ENCODE data around the gene GAS6. TPM values are rescaled to one million over a fixed set of nuclear protein-coding genes. Genes with fewer than 3 reads are reported as not detected.

GAS6 gene
- total RNA-seq, 1 experiment from 2014 or later, result 49.4 TPM

GRCh38 chr13:113800576-113800926, 63.3 kb downstream of the GAS6 start:
- TF ChIP-seq ZNF274 (IDR thresholded peaks at IDR 0.05; ENCODE audit: low read depth, low read length) (no peak), POLR2A (IDR thresholded peaks at IDR 0.05; ENCODE audit: borderline replicate concordance, extremely low read depth, insufficient read depth, insufficient read length) (no peak), POLR2AphosphoS5 (IDR thresholded peaks at IDR 0.05; ENCODE audit: low read depth, low read length) (no peak), SP1 (IDR thresholded peaks at IDR 0.05; ENCODE audit: low read depth) (no peak), EZH2 (IDR thresholded peaks at IDR 0.05) (no peak), ZFX (IDR thresholded peaks at IDR 0.05) (no peak), YY1 (IDR thresholded peaks at IDR 0.05; ENCODE audit: extremely low read depth, insufficient replicate concordance, low read depth, low read length) (no peak), FOSL1 (IDR thresholded peaks at IDR 0.05; ENCODE audit: low read depth) (no peak), REST (IDR thresholded peaks at IDR 0.05; ENCODE audit: low read depth) (no peak), TCF7L2 (IDR thresholded peaks at IDR 0.05; ENCODE audit: borderline replicate concordance, extremely low read depth, insufficient read depth, insufficient read length) (no peak), JUND (IDR thresholded peaks at IDR 0.05) (no peak), ZBTB33 (IDR thresholded peaks at IDR 0.05; ENCODE audit: extremely low read depth, insufficient replicate concordance, low read length) (no peak), MAX (IDR thresholded peaks at IDR 0.05) (no peak), SRF (IDR thresholded peaks at IDR 0.05; ENCODE audit: low read depth) (no peak), RAD21 (IDR thresholded peaks at IDR 0.05; ENCODE audit: low read depth) (no peak), CEBPB (IDR thresholded peaks at IDR 0.05; ENCODE audit: low read depth) (no peak), ATF3 (IDR thresholded peaks at IDR 0.05) (no peak), ELF1 (IDR thresholded peaks at IDR 0.05; ENCODE audit: borderline replicate concordance, low read depth) (no peak), CTCF (IDR thresholded peaks at IDR 0.05 in 2 of 3, conservative IDR thresholded peaks at IDR 0.05 in 1 of 3; ENCODE audit: borderline replicate concordance in 1 of 3, insufficient read depth in 1 of 3, low read depth in 2 of 3, low read length in 2 of 3) (no peak), EZH2phosphoT487 (IDR thresholded peaks at IDR 0.05; ENCODE audit: borderline replicate concordance) (no peak)
- no peak overlapping the region for H3K4me3 ChIP-seq (replicated peaks in 1 of 2; ENCODE audit: low read depth in 1 of 2, low read length in 2 of 2)
- DNase-seq (ENCODE audit: low read depth, low spot score) (no peak), ATAC-seq (no peak)
- ChIA-PET RAD21 (ENCODE audit: low non-redundant PET in 1 of 2, low total read pairs in 2 of 2, uncharacterized antibody in 2 of 2, unreplicated experiment in 2 of 2) (no interaction called here), POLR2A (no interaction called here), CTCF (no interaction called here)
- H2AFZ ChIP-seq (ENCODE audit: low read depth, low read length, poor library complexity, severe bottlenecking), result no peak overlapping the region
- no peak overlapping the region for H3K4me2 ChIP-seq (ENCODE audit: low read length)
- H3K27ac ChIP-seq (ENCODE audit: low read depth, low read length), result no peak overlapping the region
- H4K20me1 ChIP-seq (ENCODE audit: insufficient read depth), result no peaks in the 10 kb centered on the region
- no peaks in the 10 kb centered on the region for H3K36me3 ChIP-seq (ENCODE audit: control insufficient read depth in 1 of 2, insufficient read depth in 2 of 2, low read length in 2 of 2)
- H3K9ac ChIP-seq (ENCODE audit: low read length), result no peak overlapping the region
- no TSS peak for BruUV-seq (replicated peaks)
- H3K9me3 ChIP-seq (ENCODE audit: control insufficient read depth in 1 of 2, insufficient read depth in 1 of 2, low read depth in 1 of 2, low read length in 2 of 2), result no peaks in the 10 kb centered on the region
- intact Hi-C loops (cut with micrococcal nuclease), result no loop called here
- no peaks in the 10 kb centered on the region for H3K79me2 ChIP-seq (ENCODE audit: insufficient read depth, low read length)
- peaks cover 0 to 7% of the 10 kb centered on the region in 2 experiments; a peak in 2 of 4 replicates for H3K4me1 ChIP-seq (ENCODE audit: control insufficient read depth in 1 of 2, insufficient read depth in 2 of 2, low read length in 2 of 2)
- H3K9me2 ChIP-seq (ENCODE audit: insufficient read depth), result no peaks in the 10 kb centered on the region
- H3K27me3 ChIP-seq (ENCODE audit: insufficient read depth, low read length), result no peaks in the 10 kb centered on the region

All from HCT116 (cell line).